ENCODE measurements around the gene B3GALT5.

B3GALT5 gene

GRCh38 chr21:39640754-39641153 lies 28.0 kb downstream of the B3GALT5 start:
- no peak for DNase-seq (ENCODE audit: low read depth in 2 of 2)
- no peak for TF ChIP-seq CTCF (IDR thresholded peaks at IDR 0.05; ENCODE audit: low read depth, low read length)
- H3K4me3 ChIP-seq (replicated peaks in 1 of 2; ENCODE audit: low read depth in 2 of 2, low read length in 2 of 2) = no peak overlapping the region

GRCh38 chr21:39641827-39642450 lies 29.2 kb downstream of the B3GALT5 start:
- no peak overlapping the region for H3K4me3 ChIP-seq (replicated peaks in 1 of 2; ENCODE audit: low read depth in 2 of 2, low read length in 2 of 2)
- no peak for TF ChIP-seq CTCF (IDR thresholded peaks at IDR 0.05; ENCODE audit: low read depth, low read length)
- DNase-seq (ENCODE audit: low read depth in 2 of 2) = no peak

GRCh38 chr21:39644062-39644560 lies 31.4 kb downstream of the B3GALT5 start:
- no peak overlapping the region for H3K4me3 ChIP-seq (replicated peaks in 1 of 2; ENCODE audit: low read depth in 2 of 2, low read length in 2 of 2)
- no peak for TF ChIP-seq CTCF (IDR thresholded peaks at IDR 0.05; ENCODE audit: low read depth, low read length)
- DNase-seq (ENCODE audit: low read depth in 2 of 2) = no peak

- no peak for DNase-seq (ENCODE audit: low read depth in 2 of 2)
- H3K4me3 ChIP-seq (replicated peaks in 1 of 2; ENCODE audit: low read depth in 2 of 2, low read length in 2 of 2) = no peak overlapping the region
- no peak for TF ChIP-seq CTCF (IDR thresholded peaks at IDR 0.05; ENCODE audit: low read depth, low read length)
Measured at GRCh38 chr21:39645331-39645730, 32.6 kb downstream of the B3GALT5 start.

- H3K4me3 ChIP-seq (replicated peaks in 1 of 2; ENCODE audit: low read depth in 2 of 2, low read length in 2 of 2) = no peak overlapping the region
- DNase-seq (ENCODE audit: low read depth in 2 of 2) = no peak
- TF ChIP-seq CTCF (IDR thresholded peaks at IDR 0.05; ENCODE audit: low read depth, low read length) = no peak
Measured at GRCh38 chr21:39647476-39647875, 34.7 kb downstream of the B3GALT5 start.

GRCh38 chr21:39648879-39649278 lies 36.1 kb downstream of the B3GALT5 start:
- no peak overlapping the region for H3K4me3 ChIP-seq (replicated peaks in 1 of 2; ENCODE audit: low read depth in 2 of 2, low read length in 2 of 2)
- no peak for DNase-seq (ENCODE audit: low read depth in 2 of 2)
- no peak for TF ChIP-seq CTCF (IDR thresholded peaks at IDR 0.05; ENCODE audit: low read depth, low read length)

GRCh38 chr21:39649526-39649925 lies 36.8 kb downstream of the B3GALT5 start:
- DNase-seq (ENCODE audit: low read depth in 2 of 2) = no peak
- TF ChIP-seq CTCF (IDR thresholded peaks at IDR 0.05; ENCODE audit: low read depth, low read length) = no peak
- H3K4me3 ChIP-seq (replicated peaks in 1 of 2; ENCODE audit: low read depth in 2 of 2, low read length in 2 of 2) = no peak overlapping the region

Measured in cardiac fibroblast (primary cell).